NCI-H774 (cell line): ENCODE data around the gene USP22.
"Not testable (repeated sequence)": the region's sequence is repeated elsewhere in the genome, so short reads cannot be mapped to it uniquely, and the experiment has no call there.

Experiments
- DNase-seq: peaks from one replicate; lab custom pipeline; 2025; lab: John Stamatoyannopoulos, UW

The USP22 gene

GRCh38 chr17:21042458-21043295 is at the start of gene USP22:
USP22 (minus strand) TSS chr17:21043011; CDS start chr17:21042835, 176 bp downstream.
- DNase-seq: no peak

GRCh38 chr17:21090902-21091618 is 48.2 kb upstream of the USP22 start:
- no peak for DNase-seq

- no peak for DNase-seq
Observed at GRCh38 chr17:21089933-21090901, 47.4 kb upstream of the USP22 start.

- DNase-seq: no peak
Observed at GRCh38 chr17:21089145-21089544, 46.3 kb upstream of the USP22 start.

- no peak for DNase-seq
Observed at GRCh38 chr17:21085707-21086106, 42.9 kb upstream of the USP22 start.

GRCh38 chr17:21085280-21085679 is 42.5 kb upstream of the USP22 start:
- not testable (repeated sequence) for DNase-seq

GRCh38 chr17:21082001-21082436 is 39.2 kb upstream of the USP22 start:
- DNase-seq: no peak

- no peak for DNase-seq
Observed at GRCh38 chr17:21079196-21079595, 36.4 kb upstream of the USP22 start.

GRCh38 chr17:21078016-21078780 is 35.4 kb upstream of the USP22 start:
- DNase-seq: no peak

GRCh38 chr17:21077281-21077680 is 34.5 kb upstream of the USP22 start:
- no peak for DNase-seq

- DNase-seq: no peak
Observed at GRCh38 chr17:21076242-21076641, 33.4 kb upstream of the USP22 start.

GRCh38 chr17:21075739-21076085 is 32.9 kb upstream of the USP22 start:
- no peak for DNase-seq

- no peak for DNase-seq
Observed at GRCh38 chr17:21072745-21073197, 30.0 kb upstream of the USP22 start.

GRCh38 chr17:21066394-21066793 is 23.6 kb upstream of the USP22 start:
- no peak for DNase-seq

GRCh38 chr17:21061971-21062526 is 19.2 kb upstream of the USP22 start:
- no peak for DNase-seq

- no peak for DNase-seq
Observed at GRCh38 chr17:21061158-21061835, 18.5 kb upstream of the USP22 start.

- DNase-seq: no peak
Observed at GRCh38 chr17:21059761-21060160, 16.9 kb upstream of the USP22 start.

- no peak for DNase-seq
Observed at GRCh38 chr17:21058098-21058893, 15.5 kb upstream of the USP22 start.

- DNase-seq: not testable (repeated sequence)
Observed at GRCh38 chr17:21053056-21053455, 10.2 kb upstream of the USP22 start.

GRCh38 chr17:21049457-21049856 is 6.6 kb upstream of the USP22 start:
- DNase-seq: no peak
